HepG2 (cell line): Measurements from ENCODE around the gene ADGRV1. TPM values are rescaled to one million over a fixed set of nuclear protein-coding genes. Genes with fewer than 3 reads are reported as not detected.

Experiments used
- ATAC-seq: fragments of 200-7000 bp; cut with Tn5 transposase; 3 replicates; pipeline ENCODE4 v1.9.1; 2020; ENCODE audit warnings: mild to moderate bottlenecking, moderate library complexity
- BruUV-seq: library from RNA; stranded (reverse); fragments of 400-500 nt; replicated peaks from 2 replicates; lab custom pipeline; 2021; lab: Mats Ljungman, UMichigan
- CTCF ChIA-PET: fragments of 300-600 bp; formaldehyde crosslinking; extraction: SDS; loops from one replicate; lab custom pipeline; 2021; ENCODE audit warnings: low total read pairs, inconsistent platforms, low intra/inter-chr PET ratio; lab: Yijun Ruan, JAX
- POLR2A ChIA-PET: fragments of 350-600 bp; sonication (Branson Sonifier 250); formaldehyde crosslinking; loops from one replicate; lab custom pipeline; 2020; ENCODE audit warnings: antibody characterized with exemption, inconsistent platforms; lab: Yijun Ruan, JAX
- DNase-seq: peaks from one replicate; pipeline ENCODE4 v3.0.0-alpha.2; 2015; ENCODE audit warnings: low spot score
- FAIRE-seq: peaks from 3 replicates; lab custom pipeline; 2011; peaks lifted over from hg19 to GRCh38; lab: Jason Lieb, UNC
- H2AFZ ChIP-seq: one replicate; pipeline ENCODE4 v1.6.1; 2011; ENCODE audit warnings: low read length, inconsistent platforms
- H3K27ac ChIP-seq: fragments of 300-600 bp; 3 replicates; pipeline ENCODE4 v1.8.0; 2011; ENCODE audit warnings: mixed run types, mild to moderate bottlenecking, mixed read lengths, low read length, inconsistent platforms; ENCODE audit not compliant: insufficient read depth; ENCODE audit errors: extremely low read length
- H3K27me3 ChIP-seq, 2 experiments: fragments of 200-600 bp in 1 of 2; 2 replicates in 1 of 2; 3 replicates in 1 of 2; pipeline versions ENCODE4 v1.6.0 to v1.8.0; 2011; ENCODE audit warnings: low read length in 2 of 2, mild to moderate bottlenecking in 2 of 2, moderate library complexity in 2 of 2, inconsistent platforms in 1 of 2; ENCODE audit not compliant: insufficient read depth in 2 of 2, control insufficient read depth in 1 of 2
- H3K36me3 ChIP-seq, 2 experiments: fragments of 200-600 bp in 1 of 2; replicated peaks in 1 of 2; 2 replicates in 1 of 2; 3 replicates in 1 of 2; pipeline versions ENCODE4 v1.5.1 to v1.8.0; 2011; ENCODE audit warnings: low read length in 2 of 2, inconsistent platforms in 1 of 2; ENCODE audit not compliant: insufficient read depth in 2 of 2, control insufficient read depth in 1 of 2
- H3K4me1 ChIP-seq: 2 replicates; pipeline ENCODE4 v1.5.1; 2012; ENCODE audit warnings: low read length, inconsistent platforms; ENCODE audit not compliant: insufficient read depth
- H3K4me2 ChIP-seq: 2 replicates; pipeline ENCODE4 v1.6.0; 2011; ENCODE audit warnings: low read depth, low read length, inconsistent platforms
- H3K4me3 ChIP-seq, 3 experiments: fragments of 200-600 bp in 1 of 3; sonication (generic), shearing (Covaris generic) in 1 of 3; replicated peaks in 1 of 3; 2 replicates each; pipeline ENCODE4 v1.5.1; 2011 to 2016; ENCODE audit warnings: low read length in 3 of 3, inconsistent platforms in 2 of 3, low read depth in 2 of 3, mild to moderate bottlenecking in 2 of 3, control low read depth in 1 of 3, mixed read lengths in 1 of 3; ENCODE audit not compliant: insufficient read depth in 1 of 3
- H3K79me2 ChIP-seq: one replicate; pipeline ENCODE4 v1.6.1; 2011; ENCODE audit warnings: low read length, inconsistent platforms; ENCODE audit not compliant: insufficient read depth
- H3K9ac ChIP-seq: 2 replicates; pipeline ENCODE4 v1.6.0; 2011; ENCODE audit warnings: mild to moderate bottlenecking, low read depth, low read length, inconsistent platforms; ENCODE audit not compliant: insufficient read depth
- H3K9me3 ChIP-seq: 2 replicates; pipeline ENCODE4 v1.5.1; 2012; ENCODE audit warnings: mild to moderate bottlenecking, low read length
- H4K20me1 ChIP-seq: 2 replicates; pipeline ENCODE4 v1.6.0; 2011; ENCODE audit warnings: inconsistent platforms, mild to moderate bottlenecking, low read length, moderate library complexity; ENCODE audit not compliant: insufficient read depth
- ERF ChIP-seq: IDR thresholded peaks from 2 replicates; pipeline ENCODE4 v1.6.1; 2018; ENCODE audit warnings: missing biosample characterization, missing genetic modification reagents
- FOXA3 ChIP-seq: IDR thresholded peaks from 2 replicates; pipeline ENCODE4 v1.6.1; 2016; ENCODE audit warnings: missing genetic modification reagents, missing compliant biosample characterization
- HBP1 ChIP-seq: IDR thresholded peaks from 2 replicates; pipeline ENCODE4 v1.6.1; 2016; ENCODE audit warnings: low read depth, control low read depth
- HMG20A ChIP-seq: IDR thresholded peaks from 2 replicates; pipeline ENCODE4 v1.6.1; 2016; ENCODE audit warnings: borderline replicate concordance
- HNRNPLL ChIP-seq: fragments of 200-400 bp; formaldehyde crosslinking; IDR thresholded peaks from 2 replicates; pipeline ENCODE4 v1.6.1; 2017; ENCODE audit warnings: mild to moderate bottlenecking, low read depth, low read length; ENCODE audit not compliant: poor library complexity, severe bottlenecking
- MBNL3 ChIP-seq: fragments of 250-450 bp; sonication (Bioruptor Pico); conservative IDR thresholded peaks from 2 replicates; pipeline ENCODE4 v1.8.0; 2022; ENCODE audit warnings: mild to moderate bottlenecking, inconsistent platforms
- NFYB ChIP-seq: sonication (generic); formaldehyde crosslinking; IDR thresholded peaks from 2 replicates; pipeline ENCODE4 v1.4.0; 2020; ENCODE audit warnings: missing genetic modification reagents
- RFX5 ChIP-seq: IDR thresholded peaks from 2 replicates; pipeline ENCODE4 v1.6.1; 2011; ENCODE audit warnings: low read depth, low read length, improper control_type of control experiment
- SNAPC2 ChIP-seq: sonication (generic); formaldehyde crosslinking; IDR thresholded peaks from 2 replicates; pipeline ENCODE4 v1.8.1; 2022; ENCODE audit warnings: mild to moderate bottlenecking, missing genetic modification reagents
- SRSF4 ChIP-seq: fragments of 200-400 bp; formaldehyde crosslinking; IDR thresholded peaks from one replicate; pipeline ENCODE4 v1.6.1; 2018; ENCODE audit warnings: mild to moderate bottlenecking, low read depth, low read length, moderate library complexity; ENCODE audit not compliant: poor library complexity, severe bottlenecking
- TBX2 ChIP-seq: sonication (generic); formaldehyde crosslinking; IDR thresholded peaks from 2 replicates; pipeline ENCODE4 v1.5.0; 2020; ENCODE audit warnings: missing genetic modification reagents, mild to moderate bottlenecking, borderline replicate concordance
- U2AF2 ChIP-seq: fragments of 200-400 bp; formaldehyde crosslinking; IDR thresholded peaks from 2 replicates; pipeline ENCODE4 v1.6.1; 2017; ENCODE audit warnings: low read depth, mild to moderate bottlenecking, low read length
- ZBTB26 ChIP-seq: IDR thresholded peaks from 2 replicates; pipeline ENCODE4 v1.6.1; 2016; ENCODE audit warnings: missing compliant biosample characterization, missing genetic modification reagents, borderline replicate concordance
- ZNF777 ChIP-seq: sonication (generic); formaldehyde crosslinking; IDR thresholded peaks from 2 replicates; pipeline ENCODE4 v1.4.0; 2020; ENCODE audit warnings: missing genetic modification reagents
- in situ Hi-C: cut with HindIII; loops from 2 replicates; pipeline ENCODE4 v1.10.0; 2017; ENCODE audit warnings: low pct_unique_long_range_greater_than_20kb; ENCODE audit not compliant: extremely low pct_ligation_motif_present
- intact Hi-C: fragments of 100-400 bp; cut with micrococcal nuclease; formaldehyde crosslinking; loops from one replicate; pipeline ENCODE4 v1.10.0; 2022; ENCODE audit not compliant: unreplicated experiment
- polyA plus RNA-seq, 8 experiments: library from polyadenylated mRNA; depleted of rRNA in 3 of 8; stranded (reverse) in 7 of 8; unstranded in 1 of 8; fragments of >200 nt; fragmentation: Illumina TruSeq in 4 of 8; extraction: Trizol in 4 of 8; gene quantifications; 2 replicates each; pipeline versions ENCODE4 v1.2.1 to v1.2.3, GENCODE V29; 2011 to 2016; ENCODE audit warnings: low read depth in 4 of 8, missing spikeins in 1 of 8, mixed read lengths in 1 of 8; ENCODE audit not compliant: insufficient read depth in 1 of 8
- total RNA-seq, 5 experiments: library from RNA; depleted of rRNA; stranded (reverse); fragments of >200 nt; fragmentation: Illumina TruSeq; extraction: Trizol; gene quantifications; 2 replicates each; pipeline ENCODE4 v1.2.3, GENCODE V29; 2016; ENCODE audit warnings: low read depth in 1 of 5

Gene ADGRV1
- total and polyA plus RNA-seq, 2 of the 13 experiments (the other 11 are each of a cell fraction or from before 2014, with no cell fraction given) = 1.7 to 3.9 TPM

- no peak overlapping the region for H3K4me3 ChIP-seq
- no peaks in the 10 kb centered on the region for H3K9me3 ChIP-seq
- ChIA-PET POLR2A (no interaction called here), CTCF (no interaction called here)
- no peak overlapping the region for H3K9ac ChIP-seq
- H3K79me2 ChIP-seq = no peaks in the 10 kb centered on the region
- no peaks in the 10 kb centered on the region for H4K20me1 ChIP-seq
- no peak overlapping the region for H3K4me2 ChIP-seq
- intact Hi-C loops = no loop called here
- in situ Hi-C loops = loop anchor here (25.0 kb wide), 1 partner anchor 362 kb away; no protein-coding TSS in a partner anchor
- no peaks in the 10 kb centered on the region for H3K36me3 ChIP-seq
- TF ChIP-seq HNRNPLL = no peak
- no peak for TF ChIP-seq ERF
- no peak for TF ChIP-seq SNAPC2 (CRISPR knock-in tag)
- TF ChIP-seq ZNF777 = no peak
- no peak for TF ChIP-seq MBNL3 (CRISPR knock-in tag)
- TF ChIP-seq ZBTB26 (CRISPR knock-in tag) = no peak
- TF ChIP-seq SRSF4 = no peak
- TF ChIP-seq HMG20A (CRISPR knock-in tag) = no peak
- no peak for TF ChIP-seq U2AF2
- TF ChIP-seq HBP1 (CRISPR knock-in tag) = no peak
- no peak for TF ChIP-seq NFYB (CRISPR knock-in tag)
- TF ChIP-seq RFX5 = no peak
- no peak for TF ChIP-seq TBX2 (CRISPR knock-in tag)
- TF ChIP-seq FOXA3 (CRISPR knock-in tag) = no peak
- H3K27me3 ChIP-seq = 0 out of 5 replicates have a peak, but pooled peaks cover 0 to 1% of the 10 kb centered on the region in 2 experiments
- no TSS peak for BruUV-seq
- H3K27ac ChIP-seq = no peak overlapping the region
- H2AFZ ChIP-seq = no peak overlapping the region
- FAIRE-seq (no peak), ATAC-seq (peak; percentile 83), DNase-seq (no peak)
- H3K4me1 ChIP-seq = no peaks in the 10 kb centered on the region
Observed at GRCh38 chr5:90849939-90850338, 291.3 kb downstream of the ADGRV1 start.
